Stimulated activated CD4-positive, alpha-beta T cell treated with anti-CD3 and anti-CD28 coated beads, Interleukin-12 subunit alpha, Interleukin-12 subunit beta, amount 100 ng/mL, for 48 hours (primary cell): ENCODE data around the gene TEX14.

ENCODE experiments used
- DNase-seq, 3 donors: peaks; one replicate each; pipeline ENCODE4 v3.0.0-alpha.2; 2020; ENCODE audit warnings: low read depth in 2 of 3, low spot score in 1 of 3

Gene TEX14, protein sequence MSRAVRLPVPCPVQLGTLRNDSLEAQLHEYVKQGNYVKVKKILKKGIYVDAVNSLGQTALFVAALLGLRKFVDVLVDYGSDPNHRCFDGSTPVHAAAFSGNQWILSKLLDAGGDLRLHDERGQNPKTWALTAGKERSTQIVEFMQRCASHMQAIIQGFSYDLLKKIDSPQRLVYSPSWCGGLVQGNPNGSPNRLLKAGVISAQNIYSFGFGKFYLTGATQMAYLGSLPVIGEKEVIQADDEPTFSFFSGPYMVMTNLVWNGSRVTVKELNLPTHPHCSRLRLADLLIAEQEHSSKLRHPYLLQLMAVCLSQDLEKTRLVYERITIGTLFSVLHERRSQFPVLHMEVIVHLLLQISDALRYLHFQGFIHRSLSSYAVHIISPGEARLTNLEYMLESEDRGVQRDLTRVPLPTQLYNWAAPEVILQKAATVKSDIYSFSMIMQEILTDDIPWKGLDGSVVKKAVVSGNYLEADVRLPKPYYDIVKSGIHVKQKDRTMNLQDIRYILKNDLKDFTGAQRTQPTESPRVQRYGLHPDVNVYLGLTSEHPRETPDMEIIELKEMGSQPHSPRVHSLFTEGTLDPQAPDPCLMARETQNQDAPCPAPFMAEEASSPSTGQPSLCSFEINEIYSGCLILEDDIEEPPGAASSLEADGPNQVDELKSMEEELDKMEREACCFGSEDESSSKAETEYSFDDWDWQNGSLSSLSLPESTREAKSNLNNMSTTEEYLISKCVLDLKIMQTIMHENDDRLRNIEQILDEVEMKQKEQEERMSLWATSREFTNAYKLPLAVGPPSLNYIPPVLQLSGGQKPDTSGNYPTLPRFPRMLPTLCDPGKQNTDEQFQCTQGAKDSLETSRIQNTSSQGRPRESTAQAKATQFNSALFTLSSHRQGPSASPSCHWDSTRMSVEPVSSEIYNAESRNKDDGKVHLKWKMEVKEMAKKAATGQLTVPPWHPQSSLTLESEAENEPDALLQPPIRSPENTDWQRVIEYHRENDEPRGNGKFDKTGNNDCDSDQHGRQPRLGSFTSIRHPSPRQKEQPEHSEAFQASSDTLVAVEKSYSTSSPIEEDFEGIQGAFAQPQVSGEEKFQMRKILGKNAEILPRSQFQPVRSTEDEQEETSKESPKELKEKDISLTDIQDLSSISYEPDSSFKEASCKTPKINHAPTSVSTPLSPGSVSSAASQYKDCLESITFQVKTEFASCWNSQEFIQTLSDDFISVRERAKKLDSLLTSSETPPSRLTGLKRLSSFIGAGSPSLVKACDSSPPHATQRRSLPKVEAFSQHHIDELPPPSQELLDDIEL (N-terminal part only)

DNA sequence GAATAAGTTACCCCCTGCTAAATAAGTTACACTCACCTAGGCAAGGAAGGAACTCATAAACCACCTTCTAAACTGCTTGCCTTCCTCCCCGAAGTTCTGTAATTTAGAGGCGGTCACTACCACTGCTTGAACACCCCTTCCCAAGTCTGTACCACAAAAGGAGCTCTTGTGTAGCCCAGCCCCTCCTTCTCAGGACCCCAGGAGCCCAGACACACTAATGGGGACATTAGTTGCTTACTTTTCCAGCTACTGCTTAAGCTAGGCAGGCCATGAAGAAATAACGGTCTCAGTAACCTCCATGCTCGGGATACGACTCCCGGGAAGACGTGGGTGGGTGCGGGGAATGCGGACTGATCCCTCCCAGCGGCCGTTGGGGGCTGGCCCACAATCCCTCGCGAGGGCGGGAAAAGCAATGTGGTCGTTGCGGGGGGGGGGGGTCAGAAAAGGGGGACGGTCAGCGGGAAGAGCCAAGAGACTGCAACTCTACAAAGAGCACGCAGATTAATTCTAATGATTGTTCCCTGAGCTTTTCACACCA is at the start of gene TEX14:
Gene TEX14 (minus strand): TSS at position 345 of the 538 bp plus-strand sequence. CDS start 40,044 bp downstream, outside the sequence.
- no peak for DNase-seq

DNA sequence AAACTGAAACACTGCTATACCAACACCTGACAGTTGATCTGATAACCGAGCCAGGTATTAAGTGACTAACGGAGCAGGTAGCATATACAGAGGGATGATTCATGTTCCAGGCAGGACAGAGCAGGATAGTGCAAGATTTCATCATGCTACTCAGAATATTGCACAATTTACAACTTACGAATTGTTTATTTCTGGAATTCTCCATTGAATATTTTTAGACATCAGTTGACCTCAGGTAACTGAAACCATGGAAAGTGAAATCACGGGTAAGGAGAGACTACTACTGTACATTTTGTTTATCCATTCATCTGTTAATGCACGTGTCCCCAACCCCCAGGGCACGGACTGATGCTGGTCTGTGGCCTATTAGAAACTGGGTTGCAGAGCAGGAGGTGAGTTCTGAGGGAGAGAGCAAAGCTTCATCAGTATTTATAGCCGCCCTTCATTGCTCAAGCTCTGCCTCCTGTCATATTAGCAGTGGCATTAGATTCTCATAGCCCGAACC is 49.3 kb upstream of the TEX14 start:
- no peak for DNase-seq

DNA sequence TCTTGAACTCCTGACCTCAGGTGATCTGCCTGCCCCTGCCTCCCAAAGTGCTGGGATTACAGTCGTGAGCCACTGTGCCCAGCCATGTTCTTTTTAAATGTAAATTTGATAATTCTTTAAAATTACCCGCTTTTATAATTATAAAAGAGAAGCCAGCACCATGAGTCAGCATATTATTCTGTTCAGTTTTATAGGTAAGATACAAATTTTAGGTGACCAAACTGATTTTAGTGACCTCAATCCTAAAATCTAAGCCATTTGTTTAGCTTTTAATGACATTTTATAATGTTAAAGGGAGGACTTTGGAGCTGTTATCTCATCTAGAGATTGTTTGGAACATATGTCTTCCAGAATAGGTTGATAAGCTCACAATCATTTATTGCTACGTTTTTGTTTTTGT is 43.0 kb upstream of the TEX14 start:
- no peak for DNase-seq

DNA sequence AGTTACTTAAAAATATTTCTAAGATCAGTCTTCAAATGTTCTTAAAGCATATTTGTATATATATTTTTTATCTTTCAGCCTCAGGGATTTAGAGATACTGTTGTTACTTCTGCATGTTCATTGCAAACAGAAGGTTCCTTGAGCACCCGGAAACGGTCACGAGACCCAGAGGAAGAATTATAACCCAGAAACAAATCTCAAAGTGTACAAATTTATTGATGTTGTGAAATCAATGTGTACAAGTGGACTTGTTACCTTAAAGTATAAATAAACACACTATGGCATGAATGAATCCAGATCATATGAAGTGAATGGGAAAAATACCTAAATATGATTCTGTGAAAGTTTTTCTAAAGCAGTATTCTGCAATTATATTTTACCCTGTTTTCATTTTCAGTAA is 42.2 kb upstream of the TEX14 start:
- DNase-seq: no peak

DNA sequence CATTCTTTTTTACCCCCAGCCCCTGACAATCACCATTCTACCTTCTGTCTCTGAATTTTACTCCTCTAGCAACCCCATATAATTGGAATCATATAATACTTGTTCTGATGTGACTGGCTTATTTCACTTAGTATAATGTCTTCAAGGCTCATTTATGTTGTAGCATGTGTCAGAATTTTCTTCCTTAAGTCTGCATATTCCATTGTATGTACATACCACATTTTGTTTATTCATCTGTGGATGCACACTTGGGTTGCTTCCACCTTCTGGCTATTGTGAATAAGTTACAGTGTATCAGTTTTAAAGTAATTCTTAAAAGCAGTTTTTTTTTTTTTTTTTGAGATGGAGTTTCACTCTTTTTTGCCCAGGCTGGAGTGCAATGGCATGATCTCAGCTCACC is 39.1 kb upstream of the TEX14 start:
- no peak for DNase-seq

DNA sequence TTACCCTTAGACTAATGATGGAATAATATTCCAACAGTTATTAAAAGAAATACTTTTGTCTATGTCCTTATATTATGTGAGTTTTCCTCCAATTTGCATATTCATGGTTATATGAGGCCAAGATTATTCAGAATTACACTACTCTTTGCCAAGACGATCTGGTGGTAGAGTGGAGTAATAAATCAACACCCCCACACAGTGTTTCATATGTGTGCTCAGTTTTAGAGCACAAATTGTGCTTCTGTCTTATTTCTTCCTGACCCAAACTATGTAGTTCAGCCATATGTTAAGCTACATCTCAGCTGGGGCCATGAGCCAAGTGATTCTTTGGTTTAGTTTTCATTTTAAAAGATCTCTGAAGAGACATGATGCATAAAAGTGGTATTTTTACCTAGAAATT is 37.0 kb upstream of the TEX14 start:
- no peak for DNase-seq

DNA sequence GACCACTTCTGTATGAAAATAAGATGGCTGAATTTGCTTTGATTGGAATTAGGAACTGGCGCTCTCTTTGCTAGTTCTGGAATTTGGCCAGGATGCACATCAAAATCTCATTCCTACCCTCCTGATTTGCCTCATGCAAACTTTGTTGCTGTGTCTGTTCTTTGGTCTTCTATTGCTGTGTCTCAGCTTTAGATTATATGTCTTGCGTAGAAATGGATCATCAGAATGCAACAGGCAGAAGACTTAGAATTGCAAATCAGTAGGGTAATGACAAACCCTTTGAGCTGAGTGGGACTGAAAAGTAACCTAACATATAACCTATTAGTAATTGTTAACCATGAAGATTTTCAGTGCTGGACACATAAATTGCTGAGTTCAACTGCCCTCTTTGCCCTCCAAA is 30.9 kb upstream of the TEX14 start:
- DNase-seq: no peak

DNA sequence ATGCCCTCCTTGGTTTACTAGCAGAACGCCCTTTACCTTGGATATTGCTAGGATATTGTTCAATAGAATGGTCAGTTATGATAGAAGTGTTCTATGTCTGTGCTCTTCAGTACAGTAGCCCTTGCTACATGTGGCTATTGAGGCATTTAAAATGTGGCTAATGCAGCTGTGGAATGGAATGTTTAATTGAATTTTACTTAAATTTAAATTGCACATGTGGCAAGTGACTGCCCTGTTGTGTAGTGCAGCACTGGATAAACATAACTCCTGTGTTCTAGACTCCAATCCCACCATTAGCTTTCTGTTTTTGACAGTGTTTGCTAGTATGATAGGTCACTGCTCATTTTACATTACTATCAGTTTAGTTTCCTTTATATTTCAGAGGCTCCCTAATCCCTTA is 30.4 kb upstream of the TEX14 start:
- DNase-seq: no peak

DNA sequence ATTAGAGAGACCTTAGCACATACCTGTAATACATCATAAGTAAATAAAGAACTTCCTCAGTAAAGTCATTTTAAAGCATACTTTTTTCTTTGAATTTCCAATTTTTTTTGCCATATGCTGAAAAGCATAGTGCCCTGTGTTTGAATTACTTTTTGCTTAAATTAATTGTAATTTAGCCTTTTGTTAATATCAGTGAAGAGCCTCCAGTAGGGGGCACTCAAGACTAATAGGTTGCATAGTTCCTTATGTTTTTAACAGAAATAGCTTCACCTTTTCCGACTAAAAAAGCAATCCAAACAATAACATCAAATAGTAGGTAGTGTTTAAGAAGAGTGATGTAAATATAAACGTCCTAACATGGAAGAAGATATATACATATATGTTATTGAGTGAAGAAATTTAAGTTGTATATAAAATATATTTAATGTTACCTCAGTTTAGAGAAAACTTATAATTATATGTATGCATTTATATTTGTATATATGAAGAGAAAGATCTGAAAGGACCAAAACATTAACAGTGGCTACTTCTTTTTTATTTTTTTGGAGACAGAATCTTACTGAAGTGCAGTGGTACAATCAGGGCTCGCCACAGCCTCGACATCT is 19.2 kb upstream of the TEX14 start:
- DNase-seq: peak in 2 of 3 donors; percentile 14 to 46

DNA sequence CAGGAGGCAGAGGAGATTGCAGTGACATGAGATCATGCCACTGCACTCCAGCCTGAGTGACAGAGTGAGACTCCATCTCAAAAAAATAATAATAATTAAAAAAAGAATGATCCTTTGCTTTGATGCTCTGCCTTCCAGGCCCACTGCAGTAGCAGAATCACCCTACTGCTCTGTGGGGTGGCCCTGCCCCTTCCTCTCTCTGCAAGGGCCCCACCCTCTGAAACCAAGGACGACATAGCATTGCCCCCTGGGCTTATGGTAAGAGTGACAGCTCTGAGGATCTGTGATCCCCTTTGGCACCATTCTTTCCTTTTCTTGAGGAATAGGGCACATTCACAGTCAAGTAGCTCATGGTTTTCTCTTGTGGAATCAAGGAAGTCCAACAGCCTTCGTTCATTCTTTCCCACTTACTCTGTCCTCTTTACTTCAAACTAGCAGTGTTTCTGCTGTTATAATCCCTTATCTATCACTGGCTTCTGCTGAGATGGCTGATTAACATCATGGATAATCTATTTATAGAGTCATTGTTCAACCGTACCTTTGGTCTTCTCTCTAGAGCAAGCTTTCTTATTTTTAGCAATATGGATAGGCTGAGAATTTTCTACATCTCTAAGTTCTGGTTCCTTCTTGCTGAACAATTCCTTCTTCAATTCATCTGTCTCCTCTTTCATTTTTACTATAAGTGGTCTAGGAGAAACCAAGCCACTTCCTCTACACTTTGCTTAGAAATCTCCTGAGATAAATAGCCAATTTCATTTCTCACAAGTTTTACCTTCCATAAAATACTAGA is 14.7 kb upstream of the TEX14 start:
- DNase-seq: no peak

DNA sequence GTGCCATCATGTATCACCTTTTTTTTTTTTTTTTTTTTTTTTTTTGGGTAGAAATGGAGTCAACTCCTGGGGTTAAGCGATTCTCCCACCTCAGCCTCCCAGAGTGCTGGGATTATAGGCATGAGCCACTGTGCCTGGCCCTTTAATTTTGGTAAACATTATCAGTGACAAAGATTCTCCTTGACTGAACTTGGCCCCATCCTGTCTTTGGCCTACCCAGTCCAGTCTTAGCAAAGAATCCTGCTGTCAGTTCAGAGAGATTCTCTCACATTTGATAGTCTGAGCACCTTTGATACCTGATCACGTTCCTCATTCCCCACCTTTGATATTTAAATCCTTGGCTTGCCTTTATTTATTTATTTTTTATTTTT is 12.1 kb upstream of the TEX14 start:
- DNase-seq: no peak

DNA sequence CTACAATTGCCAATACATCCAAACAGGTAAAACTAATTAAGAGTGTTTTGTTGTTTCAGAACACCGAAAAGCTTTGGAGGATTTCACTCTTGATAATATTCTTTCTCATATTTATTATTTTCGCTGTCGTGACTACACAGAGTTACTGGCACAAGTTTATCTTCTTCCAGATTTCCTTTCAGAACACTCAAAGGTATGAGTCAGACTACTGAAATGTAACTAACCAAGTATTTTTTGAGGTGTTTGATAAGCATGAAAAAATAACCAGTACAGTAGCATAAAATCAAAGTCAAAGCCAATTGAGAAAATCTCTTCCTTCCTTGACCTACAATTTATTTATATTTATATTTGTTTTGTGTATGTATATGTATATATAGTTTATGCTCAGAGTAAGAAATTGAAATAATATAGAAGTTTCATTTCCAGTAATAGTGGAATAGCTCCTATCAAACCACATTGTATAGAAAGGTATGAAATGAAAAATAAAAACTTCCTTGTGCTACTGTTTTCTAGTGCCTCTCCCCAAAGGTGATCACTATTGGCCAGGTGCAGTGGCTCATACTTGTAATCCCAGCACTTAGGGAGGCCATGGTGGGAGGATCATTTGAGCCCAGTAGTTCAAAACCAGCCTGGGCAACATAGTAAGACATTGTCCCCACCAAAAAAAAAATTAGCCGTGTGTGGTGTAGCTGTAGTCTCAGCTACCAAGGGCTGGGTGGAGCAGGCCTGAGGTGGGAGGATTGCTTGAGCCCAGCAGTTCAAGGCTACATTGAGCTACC is 11.5 kb upstream of the TEX14 start:
- no peak for DNase-seq

DNA sequence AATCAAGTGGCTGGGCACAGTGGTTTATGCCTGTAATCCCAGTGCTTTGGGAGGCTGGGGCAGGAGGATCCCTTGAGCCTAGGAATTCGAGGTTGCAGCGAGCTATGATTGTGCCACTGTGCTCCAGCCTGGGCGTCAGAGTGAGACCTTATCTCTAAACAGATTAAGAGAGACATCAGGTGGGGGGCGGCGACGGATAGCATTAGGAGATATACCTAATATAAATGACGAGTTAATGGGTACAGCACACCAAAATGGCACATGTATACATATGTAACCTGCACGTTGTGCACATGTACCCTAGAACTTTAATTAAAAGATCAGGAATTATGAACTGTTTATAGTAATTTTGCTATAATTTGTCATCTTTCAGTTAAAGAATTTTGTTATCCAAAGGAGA is 10.9 kb upstream of the TEX14 start:
- no peak for DNase-seq

DNA sequence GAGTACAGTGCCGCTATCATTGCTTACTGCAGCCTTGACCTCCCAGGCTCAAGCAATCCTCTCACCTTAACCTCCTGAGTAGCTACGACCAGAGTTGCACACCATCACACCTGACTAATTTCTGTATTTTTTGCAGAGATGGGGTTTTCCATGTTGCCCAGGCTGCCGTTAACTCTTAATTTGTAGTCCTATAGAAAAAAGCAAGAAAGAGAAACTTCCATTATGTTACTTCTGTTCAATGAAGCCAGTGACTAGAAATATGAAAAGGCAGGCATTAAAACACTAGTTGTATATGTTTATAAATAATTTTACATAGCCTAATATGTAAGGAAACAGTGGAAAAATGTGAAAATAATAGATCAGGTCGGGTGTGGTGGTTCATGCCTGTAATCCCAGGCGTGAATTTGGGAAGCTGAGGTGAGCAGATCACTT is 10.2 kb upstream of the TEX14 start:
- no peak for DNase-seq

DNA sequence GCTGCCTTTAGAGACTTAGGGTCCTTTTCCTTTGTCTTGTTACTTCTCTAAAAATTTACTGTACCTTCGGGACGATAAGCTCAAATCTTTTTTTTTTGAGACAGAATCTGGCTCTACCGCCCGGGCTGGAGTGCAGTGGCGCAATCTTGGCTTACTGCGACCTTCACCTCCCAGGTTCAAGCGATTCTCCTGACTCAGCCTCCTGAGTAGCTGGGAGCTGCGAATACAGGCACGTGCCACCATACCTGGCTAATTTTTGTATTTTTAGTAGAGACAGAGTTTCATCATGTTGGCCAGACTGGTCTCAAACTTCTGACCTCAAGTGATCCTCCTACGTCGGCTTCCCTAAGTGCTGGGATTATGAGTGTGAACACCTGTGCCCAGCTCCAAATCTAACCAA is 7.9 kb upstream of the TEX14 start:
- no peak for DNase-seq

DNA sequence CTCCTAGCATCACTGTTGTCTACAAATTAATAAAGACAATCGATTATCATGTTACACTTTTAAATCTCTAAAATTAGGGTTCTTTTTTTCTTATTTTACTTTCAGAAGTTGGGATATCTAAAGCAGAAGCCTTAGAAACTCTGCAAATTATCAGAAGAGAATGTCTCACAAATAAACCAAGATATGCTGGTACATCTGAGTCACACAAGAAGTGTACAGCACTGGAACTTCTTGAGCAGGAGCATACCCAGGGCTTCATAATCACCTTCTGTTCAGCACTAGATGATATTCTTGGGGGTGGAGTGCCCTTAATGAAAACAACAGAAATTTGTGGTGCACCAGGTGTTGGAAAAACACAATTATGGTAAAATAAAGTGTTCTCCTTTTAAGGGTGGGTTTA is 3.0 kb upstream of the TEX14 start:
- no peak for DNase-seq

DNA sequence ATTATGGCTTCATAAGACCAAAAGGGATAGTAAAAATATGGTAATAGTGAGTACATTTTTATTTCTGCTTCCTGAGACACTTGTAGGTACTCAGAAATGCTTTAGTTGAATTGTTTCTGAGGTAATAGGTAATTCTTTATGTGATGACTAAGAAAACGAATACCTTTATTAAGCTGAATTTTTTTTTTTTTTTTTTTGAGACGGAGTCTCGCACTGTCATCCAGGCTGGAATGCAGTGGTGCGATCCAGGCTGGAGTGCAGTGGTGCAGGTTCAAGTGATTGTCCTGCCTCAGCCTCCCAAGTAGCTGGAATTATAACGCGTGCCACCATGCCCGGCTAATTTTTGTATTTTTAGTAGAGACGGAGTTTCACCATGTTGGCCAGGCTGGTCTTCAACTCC is 2.5 kb upstream of the TEX14 start:
- DNase-seq: no peak

DNA sequence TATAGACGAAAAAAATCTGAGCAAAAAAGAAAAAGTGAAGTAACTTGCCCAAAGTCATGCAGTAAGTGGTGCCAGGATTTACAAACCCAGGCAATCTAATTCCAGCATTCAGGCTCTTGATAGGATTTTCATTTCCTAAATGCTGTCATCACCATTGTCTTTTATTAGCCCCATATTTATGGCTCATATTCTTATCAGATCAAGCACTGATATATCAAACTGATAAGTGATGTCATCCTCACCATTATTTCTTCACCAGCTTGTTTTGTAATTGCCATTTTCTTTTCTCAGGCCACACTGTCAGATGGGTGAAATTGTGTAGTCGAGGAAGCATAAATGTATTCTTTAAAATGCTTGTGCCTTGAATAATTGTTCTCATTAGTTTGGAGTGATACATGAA is 1.9 kb upstream of the TEX14 start:
- no peak for DNase-seq

DNA sequence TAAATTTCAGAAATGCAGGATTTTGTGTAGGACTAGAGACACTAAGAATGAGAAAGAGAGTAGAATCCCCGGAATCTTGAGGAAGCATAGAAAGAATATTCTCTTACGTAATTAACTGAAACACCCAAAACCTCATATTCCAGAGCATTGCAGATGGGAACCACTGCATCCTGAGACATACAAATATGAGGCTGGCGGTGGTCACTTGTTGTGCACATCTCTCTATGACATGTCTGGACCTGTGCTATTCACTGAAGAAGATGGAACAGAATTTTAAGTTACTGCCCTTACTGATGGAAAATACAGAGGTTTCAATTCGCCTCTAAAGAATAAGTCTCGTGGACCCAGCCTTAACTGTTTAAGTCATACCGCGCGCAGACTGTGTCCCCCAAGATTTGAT is 1.4 kb upstream of the TEX14 start:
- DNase-seq: no peak
